Stomach smooth muscle (tissue), 2 donors: Measurements from ENCODE around the gene EPS8L3.
"Not testable (repeated sequence)": the region's sequence is repeated elsewhere in the genome, so short reads cannot be mapped to it uniquely, and the experiment has no call there.

Experiments
- H3K27ac ChIP-seq: one replicate; pipeline ENCODE4 v1.7.0; 2013; ENCODE audit warnings: mild to moderate bottlenecking, low read length, inconsistent platforms
- H3K27me3 ChIP-seq, 2 donors: one replicate each; pipeline ENCODE4 v1.7.0; 2013; ENCODE audit warnings: low read length in 2 of 2; ENCODE audit not compliant: insufficient read depth in 2 of 2, control insufficient read depth in 1 of 2
- H3K36me3 ChIP-seq, 2 donors: one replicate each; pipeline ENCODE4 v1.7.0; 2013; ENCODE audit warnings: low read length in 2 of 2; ENCODE audit not compliant: control insufficient read depth in 2 of 2, insufficient read depth in 2 of 2
- H3K4me1 ChIP-seq: one replicate; pipeline ENCODE4 v1.7.0; 2013; ENCODE audit warnings: low read length; ENCODE audit not compliant: control insufficient read depth, insufficient read depth
- H3K4me3 ChIP-seq, 2 donors: one replicate each; pipeline ENCODE4 v1.7.0; 2013; ENCODE audit warnings: low read length in 2 of 2
- H3K9ac ChIP-seq, 2 donors: one replicate each; pipeline ENCODE4 v1.7.0; 2013; ENCODE audit warnings: low read length in 2 of 2, mild to moderate bottlenecking in 1 of 2
- H3K9me3 ChIP-seq, 2 donors: one replicate each; pipeline ENCODE4 v1.7.0; 2013; ENCODE audit warnings: low read length in 2 of 2; ENCODE audit not compliant: control insufficient read depth in 2 of 2
- donor health status: healthy.
- donor health status: Pancreatic carcinoma.

The EPS8L3 gene

GRCh38 chr1:109760581-109761226, 3.0 kb downstream of the EPS8L3 start:
- H3K36me3 ChIP-seq, result no peaks in the 10 kb centered on the region
- no peak overlapping the region for H3K4me3 ChIP-seq
- H3K27me3 ChIP-seq, result no peaks in the 10 kb centered on the region
- H3K9me3 ChIP-seq, result no peaks in the 10 kb centered on the region
- H3K27ac ChIP-seq, result no peak overlapping the region
- H3K9ac ChIP-seq, result no peak overlapping the region
- H3K4me1 ChIP-seq, result no peaks in the 10 kb centered on the region

GRCh38 chr1:109759513-109760334, 4.0 kb downstream of the EPS8L3 start:
- Histone ChIP-seq H3K4me3 (no peak overlapping the region), H3K9ac (no peak overlapping the region), H3K27ac (no peak overlapping the region), H3K36me3 (no peaks in the 10 kb centered on the region), H3K27me3 (no peaks in the 10 kb centered on the region), H3K4me1 (no peaks in the 10 kb centered on the region), H3K9me3 (no peaks in the 10 kb centered on the region)

- Histone ChIP-seq H3K4me1 (no peaks in the 10 kb centered on the region), H3K4me3 (no peak overlapping the region), H3K9ac (no peak overlapping the region), H3K27me3 (no peaks in the 10 kb centered on the region), H3K9me3 (no peaks in the 10 kb centered on the region), H3K36me3 (no peaks in the 10 kb centered on the region), H3K27ac (no peak overlapping the region)
Measured at GRCh38 chr1:109757936-109758786, 5.6 kb downstream of the EPS8L3 start.

- H3K9ac ChIP-seq, result no peak overlapping the region
- H3K4me1 ChIP-seq, result no peaks in the 10 kb centered on the region
- no peaks in the 10 kb centered on the region for H3K36me3 ChIP-seq
- H3K9me3 ChIP-seq, result no peaks in the 10 kb centered on the region
- H3K27ac ChIP-seq, result no peak overlapping the region
- H3K27me3 ChIP-seq, result no peaks in the 10 kb centered on the region
- H3K4me3 ChIP-seq, result no peak overlapping the region
Measured at GRCh38 chr1:109756848-109757521, 6.7 kb downstream of the EPS8L3 start.

GRCh38 chr1:109756325-109756724, 7.4 kb downstream of the EPS8L3 start:
- not testable (repeated sequence) for H3K4me1 ChIP-seq, H3K4me3 ChIP-seq, H3K27ac ChIP-seq, H3K9me3 ChIP-seq, H3K9ac ChIP-seq, H3K27me3 ChIP-seq, H3K36me3 ChIP-seq

- no peaks in the 10 kb centered on the region for H3K9me3 ChIP-seq
- no peaks in the 10 kb centered on the region for H3K27me3 ChIP-seq
- no peak overlapping the region for H3K27ac ChIP-seq
- H3K4me3 ChIP-seq, result no peak overlapping the region
- H3K9ac ChIP-seq, result no peak overlapping the region
- no peaks in the 10 kb centered on the region for H3K36me3 ChIP-seq
- H3K4me1 ChIP-seq, result no peaks in the 10 kb centered on the region
Measured at GRCh38 chr1:109754738-109755137, 9.0 kb downstream of the EPS8L3 start.

- no peak overlapping the region for H3K4me3 ChIP-seq
- H3K27ac ChIP-seq, result no peak overlapping the region
- H3K36me3 ChIP-seq, result no peaks in the 10 kb centered on the region
- H3K27me3 ChIP-seq, result no peaks in the 10 kb centered on the region
- no peaks in the 10 kb centered on the region for H3K9me3 ChIP-seq
- H3K9ac ChIP-seq, result no peak overlapping the region
- H3K4me1 ChIP-seq, result no peaks in the 10 kb centered on the region
Measured at GRCh38 chr1:109751531-109752260, 12.0 kb downstream of the EPS8L3 start.

GRCh38 chr1:109750920-109751319, 12.8 kb downstream of the EPS8L3 start:
- no peak overlapping the region for H3K27ac ChIP-seq
- H3K9me3 ChIP-seq, result no peaks in the 10 kb centered on the region
- H3K4me3 ChIP-seq, result no peak overlapping the region
- no peak overlapping the region for H3K9ac ChIP-seq
- no peaks in the 10 kb centered on the region for H3K27me3 ChIP-seq
- no peaks in the 10 kb centered on the region for H3K36me3 ChIP-seq
- no peaks in the 10 kb centered on the region for H3K4me1 ChIP-seq

GRCh38 chr1:109750241-109750882, 13.4 kb downstream of the EPS8L3 start:
- no peaks in the 10 kb centered on the region for H3K27me3 ChIP-seq
- no peak overlapping the region for H3K9ac ChIP-seq
- no peaks in the 10 kb centered on the region for H3K4me1 ChIP-seq
- no peak overlapping the region for H3K4me3 ChIP-seq
- no peaks in the 10 kb centered on the region for H3K9me3 ChIP-seq
- H3K36me3 ChIP-seq, result no peaks in the 10 kb centered on the region
- H3K27ac ChIP-seq, result no peak overlapping the region
